LNCaP clone FGC (cell line): Measurements from ENCODE around the gene NTRK2.

Experiments used
- DNase-seq: peaks from one replicate; pipeline ENCODE4 v3.0.0-alpha.2; 2011; ENCODE audit warnings: low read depth
- H3K4me3 ChIP-seq: 2 replicates; pipeline ENCODE4 v1.5.1; 2011; ENCODE audit warnings: mild to moderate bottlenecking, low read depth, low read length, control low read depth
- TF ChIP-seq, protein P1 (sequence below): IDR thresholded peaks from 2 replicates; pipeline ENCODE4 v1.5.1; 2012; ENCODE audit warnings: mild to moderate bottlenecking; ENCODE audit not compliant: control insufficient read depth, insufficient read depth; ENCODE audit errors: extremely low read depth

Gene NTRK2

DNA sequence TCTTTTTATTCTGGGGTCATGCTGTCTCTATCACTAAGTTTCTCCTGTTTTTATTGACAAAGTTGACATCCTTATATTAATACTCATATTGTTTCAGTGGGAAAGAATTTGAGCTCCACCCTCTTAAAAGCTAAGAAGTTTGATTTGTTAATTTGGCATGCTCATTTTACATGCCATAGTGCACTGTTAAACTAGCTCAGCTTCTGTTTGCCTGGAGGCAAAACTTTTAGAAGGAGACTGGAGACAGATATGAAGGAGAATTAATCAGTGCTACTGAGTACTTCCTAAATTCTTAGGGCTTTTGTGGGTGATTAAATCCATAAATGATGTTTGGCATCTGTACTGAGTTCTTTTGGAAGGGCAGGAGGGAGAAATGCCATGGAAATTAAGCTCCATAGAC is 138.9 kb downstream of the NTRK2 start:
- DNase-seq, result peak; percentile 19
- no peak overlapping the region for H3K4me3 ChIP-seq
- TF ChIP-seq, protein P1, sequence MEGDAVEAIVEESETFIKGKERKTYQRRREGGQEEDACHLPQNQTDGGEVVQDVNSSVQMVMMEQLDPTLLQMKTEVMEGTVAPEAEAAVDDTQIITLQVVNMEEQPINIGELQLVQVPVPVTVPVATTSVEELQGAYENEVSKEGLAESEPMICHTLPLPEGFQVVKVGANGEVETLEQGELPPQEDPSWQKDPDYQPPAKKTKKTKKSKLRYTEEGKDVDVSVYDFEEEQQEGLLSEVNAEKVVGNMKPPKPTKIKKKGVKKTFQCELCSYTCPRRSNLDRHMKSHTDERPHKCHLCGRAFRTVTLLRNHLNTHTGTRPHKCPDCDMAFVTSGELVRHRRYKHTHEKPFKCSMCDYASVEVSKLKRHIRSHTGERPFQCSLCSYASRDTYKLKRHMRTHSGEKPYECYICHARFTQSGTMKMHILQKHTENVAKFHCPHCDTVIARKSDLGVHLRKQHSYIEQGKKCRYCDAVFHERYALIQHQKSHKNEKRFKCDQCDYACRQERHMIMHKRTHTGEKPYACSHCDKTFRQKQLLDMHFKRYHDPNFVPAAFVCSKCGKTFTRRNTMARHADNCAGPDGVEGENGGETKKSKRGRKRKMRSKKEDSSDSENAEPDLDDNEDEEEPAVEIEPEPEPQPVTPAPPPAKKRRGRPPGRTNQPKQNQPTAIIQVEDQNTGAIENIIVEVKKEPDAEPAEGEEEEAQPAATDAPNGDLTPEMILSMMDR, result no peak

DNA sequence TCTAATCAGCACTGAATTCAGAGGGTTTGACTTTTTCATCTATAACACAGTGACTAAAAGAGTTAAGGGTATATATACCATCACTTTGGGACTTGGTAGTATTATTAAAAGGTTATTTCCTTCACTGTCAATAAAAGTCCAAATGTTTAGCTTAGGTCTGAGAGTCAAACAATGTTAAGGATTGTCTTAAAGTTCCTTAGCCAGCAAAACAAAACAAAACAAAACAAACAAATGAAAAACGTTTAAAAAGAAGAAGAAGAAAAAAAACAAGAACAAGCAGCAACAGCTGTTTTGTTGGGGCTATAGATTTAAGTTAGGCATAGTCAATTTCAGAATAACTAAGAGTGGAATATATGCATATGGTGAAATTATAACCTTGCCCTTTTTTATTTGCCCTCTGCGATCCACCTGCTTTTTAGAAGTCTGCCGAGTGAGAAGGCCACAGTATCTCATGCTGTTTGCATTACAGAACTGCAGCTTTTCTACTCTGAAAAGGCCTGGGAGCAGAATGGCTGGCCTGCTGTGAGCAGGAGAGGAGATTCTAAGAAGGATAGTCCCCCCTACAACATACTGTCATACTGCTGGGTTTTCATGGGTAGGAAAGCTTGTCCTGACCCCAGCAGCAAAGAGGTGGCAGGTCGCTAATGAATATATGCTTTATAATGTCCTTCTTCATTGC is 141.7 kb downstream of the NTRK2 start:
- no peak for DNase-seq
- TF ChIP-seq, protein P1, result no peak
- H3K4me3 ChIP-seq, result no peak overlapping the region

DNA sequence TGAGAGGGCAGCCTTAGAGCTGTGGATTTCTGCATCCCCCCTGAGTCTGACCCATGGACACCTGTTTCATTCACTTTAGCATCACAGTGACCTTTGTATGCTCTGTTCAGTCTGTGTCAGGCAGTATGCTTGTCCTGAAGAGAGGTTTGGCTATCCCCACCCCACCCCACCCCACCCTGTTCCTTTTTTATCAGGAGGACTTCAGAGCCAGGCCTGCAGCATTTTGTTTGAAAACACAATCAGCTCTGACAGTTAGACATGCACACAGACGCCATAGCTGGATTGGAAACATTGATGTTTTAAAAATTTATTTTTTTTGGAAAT is 142.2 kb downstream of the NTRK2 start:
- DNase-seq, result no peak
- TF ChIP-seq, protein P1, result no peak
- no peak overlapping the region for H3K4me3 ChIP-seq

DNA sequence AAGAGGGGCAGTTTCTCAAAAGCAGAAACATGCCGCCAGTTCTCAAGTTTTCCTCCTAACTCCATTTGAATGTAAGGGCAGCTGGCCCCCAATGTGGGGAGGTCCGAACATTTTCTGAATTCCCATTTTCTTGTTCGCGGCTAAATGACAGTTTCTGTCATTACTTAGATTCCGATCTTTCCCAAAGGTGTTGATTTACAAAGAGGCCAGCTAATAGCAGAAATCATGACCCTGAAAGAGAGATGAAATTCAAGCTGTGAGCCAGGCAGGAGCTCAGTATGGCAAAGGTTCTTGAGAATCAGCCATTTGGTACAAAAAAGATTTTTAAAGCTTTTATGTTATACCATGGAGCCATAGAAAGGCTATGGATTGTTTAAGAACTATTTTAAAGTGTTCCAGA is 142.8 kb downstream of the NTRK2 start:
- no peak overlapping the region for H3K4me3 ChIP-seq
- TF ChIP-seq, protein P1, result no peak
- DNase-seq, result no peak

DNA sequence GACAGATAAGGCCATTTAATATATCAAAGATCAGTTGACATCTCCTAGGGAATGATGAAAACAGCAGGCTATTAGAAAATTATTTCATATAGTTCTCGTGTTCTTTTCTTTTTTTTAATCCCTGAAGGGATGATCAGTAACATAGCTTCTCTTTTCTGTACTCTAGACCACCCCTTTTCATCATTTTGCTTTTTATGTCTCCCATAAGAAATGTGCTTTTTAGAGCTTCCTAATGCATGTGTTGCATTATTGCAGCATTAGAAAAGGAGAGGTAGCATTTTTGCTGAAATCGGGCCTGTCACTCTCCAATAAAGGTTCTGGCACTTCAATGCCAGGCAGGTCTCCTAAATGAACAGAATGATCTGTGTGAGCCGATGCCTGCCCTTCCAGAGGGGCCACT is 143.3 kb downstream of the NTRK2 start:
- TF ChIP-seq, protein P1, result no peak
- DNase-seq, result no peak
- no peak overlapping the region for H3K4me3 ChIP-seq

DNA sequence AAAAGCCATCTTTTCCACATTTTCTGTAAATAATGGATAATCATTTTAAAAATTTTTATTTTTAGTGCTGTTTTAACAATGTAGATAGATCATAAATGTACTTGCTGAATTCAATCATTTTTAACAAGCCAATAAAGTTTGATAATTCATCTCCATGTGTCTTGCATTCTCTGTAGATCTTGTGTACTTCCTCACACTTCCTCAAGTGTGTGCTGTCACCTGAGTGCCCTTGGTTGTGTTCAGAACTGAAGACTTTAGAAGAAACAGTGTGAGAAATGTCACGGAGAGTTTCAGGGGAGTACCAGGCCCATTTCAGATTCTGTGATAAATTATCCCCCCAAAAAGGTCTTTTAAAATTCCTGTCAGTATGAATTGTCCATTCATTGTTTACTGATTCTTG is 146.0 kb downstream of the NTRK2 start:
- peak; percentile 19 for DNase-seq
- H3K4me3 ChIP-seq, result no peak overlapping the region
- TF ChIP-seq, protein P1, result 0 out of 2 replicates have a peak, but pooled peaks have one; percentile 27

DNA sequence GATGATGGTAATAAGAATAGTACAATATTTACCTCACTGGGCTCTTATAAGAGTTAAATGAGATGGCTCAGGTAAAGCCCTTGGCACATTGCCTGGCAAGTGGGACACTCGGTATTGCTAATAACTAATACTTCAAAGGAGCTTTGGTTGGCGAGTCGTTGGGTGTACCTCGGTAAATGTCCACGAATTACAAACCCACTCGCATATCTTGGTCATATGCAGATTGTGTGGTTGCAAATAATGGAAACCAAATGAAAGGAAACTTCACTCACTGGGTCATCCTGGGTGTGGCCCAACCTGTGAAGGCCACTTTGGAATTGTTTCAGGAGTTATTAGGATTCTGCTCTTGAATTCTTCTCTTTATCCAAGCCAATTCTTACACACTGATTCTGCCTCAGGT is 147.5 kb downstream of the NTRK2 start:
- H3K4me3 ChIP-seq, result no peak overlapping the region
- no peak for DNase-seq
- TF ChIP-seq, protein P1, result no peak
